Spleen (tissue), 11 donors: ENCODE results near the gene ERICH4. TPM values are rescaled to one million over a fixed set of nuclear protein-coding genes. Genes with fewer than 3 reads are reported as not detected.

Experiments used
- DNase-seq: peaks from one replicate; pipeline ENCODE4 v3.0.0-alpha.2; 2020
- H3K27ac ChIP-seq, 8 donors: fragments of 200-600 bp; sonication (generic) in 7 of 8; 1 replicate in 4 of 8; 2 replicates in 4 of 8; pipeline versions ENCODE4 v1.5.0 to v1.8.0; 2016 to 2021; ENCODE audit warnings: inconsistent platforms in 4 of 8, mild to moderate bottlenecking in 4 of 8, moderate library complexity in 1 of 8
- H3K27me3 ChIP-seq, 7 donors: fragments of 200-600 bp; sonication (generic) in 6 of 7; replicated peaks in 1 of 7; 1 replicate in 4 of 7; 2 replicates in 3 of 7; pipeline versions ENCODE4 v1.5.0 to v1.8.0; 2016 to 2021; ENCODE audit warnings: inconsistent platforms in 3 of 7, mild to moderate bottlenecking in 1 of 7
- H3K36me3 ChIP-seq, 6 donors: fragments of 200-600 bp; sonication (generic) in 5 of 6; 1 replicate in 4 of 6; 2 replicates in 2 of 6; pipeline versions ENCODE4 v1.5.0 to v1.8.0; 2016 to 2021; ENCODE audit warnings: inconsistent platforms in 2 of 6
- H3K4me1 ChIP-seq, 6 donors: fragments of 200-600 bp; sonication (generic) in 5 of 6; 1 replicate in 3 of 6; 2 replicates in 3 of 6; pipeline versions ENCODE4 v1.5.0 to v1.8.0; 2016 to 2021; ENCODE audit warnings: inconsistent platforms in 3 of 6
- H3K4me3 ChIP-seq, 8 donors: fragments of 200-600 bp; sonication (generic) in 7 of 8; 1 replicate in 4 of 8; 2 replicates in 4 of 8; pipeline versions ENCODE4 v1.5.0 to v1.8.0; 2016 to 2021; ENCODE audit warnings: inconsistent platforms in 4 of 8, mild to moderate bottlenecking in 4 of 8, moderate library complexity in 2 of 8
- H3K9me3 ChIP-seq, 8 donors: fragments of 200-600 bp; sonication (generic) in 7 of 8; 1 replicate in 4 of 8; 2 replicates in 4 of 8; pipeline versions ENCODE4 v1.5.0 to v1.8.0; 2016 to 2021; ENCODE audit warnings: inconsistent platforms in 4 of 8
- CTCF ChIP-seq, 11 experiments: fragments of 200-600 bp in 7 of 11; fragments of 450-650 bp in 4 of 11; sonication (generic) in 4 of 11; IDR thresholded peaks in 8 of 11; conservative IDR thresholded peaks in 3 of 11; 1 replicate in 7 of 11; 2 replicates in 4 of 11; pipeline versions ENCODE4 v1.4.0 to v1.8.0; 2016 to 2021; ENCODE audit warnings: antibody characterized with exemption in 11 of 11, inconsistent platforms in 4 of 11, mild to moderate bottlenecking in 1 of 11
- POLR2A ChIP-seq, 3 donors: fragments of 450-650 bp; IDR thresholded peaks; one replicate each; pipeline ENCODE4 v1.5.1; 2017; ENCODE audit warnings: antibody characterized with exemption in 3 of 3, mild to moderate bottlenecking in 1 of 3
- POLR2AphosphoS5 ChIP-seq, 3 donors: sonication (generic); formaldehyde crosslinking; IDR thresholded peaks; one replicate each; pipeline ENCODE4 v1.5.1; 2017; ENCODE audit warnings: antibody characterized with exemption in 3 of 3
- WGBS, 5 donors: extraction: QIAGEN DNeasy Blood & Tissue Kit in 3 of 5; methylation state at CpG; one replicate each; pipeline versions ENCODE4 v1.1.5 to v1.1.7; 2013 to 2018; 5-methylcytosine and 5-hydroxymethylcytosine counted together
- intact Hi-C: fragments of 100-400 bp; cut with DNase I; formaldehyde crosslinking; loops from one replicate; pipeline ENCODE4 v1.15.0; 2023; ENCODE audit warnings: low total_unique reads
- polyA plus RNA-seq, 3 donors: library from polyadenylated mRNA; stranded (reverse); fragments of 200-250 nt; gene quantifications; one replicate each; pipeline ENCODE4 v1.2.1, GENCODE V29; 2013
- total RNA-seq, 7 donors: library from RNA; depleted of rRNA in 3 of 7; stranded (reverse); fragments of >200 nt in 3 of 7; fragmentation: NEBNext Ultra II Directional in 4 of 7; extraction: Animal tissue kit (Norgen Biotek cat#: 25700) in 4 of 7; gene quantifications; one replicate each; pipeline versions ENCODE4 v1.1.0 to v1.2.1, GENCODE V29; 2016 to 2021
- donor health status: healthy with polysubstance abuse.
- donor health status: DM: no; HTN: no; CAD: no; lungs with moderate emphysema.
- donor health status: DM: no; HTN: no; CAD: no.
- donor health status: Bipolar disorder and iron deficiency.
- donor health status: healthy.
- donor health status: DM: no; HTN: no; CAD: no.
- donor health status: DM: yes; HTN: yes; CAD: no.

The ERICH4 gene
- total and polyA plus RNA-seq, 10 donors: 0.65 TPM; not detected in 9

GRCh38 chr19:41425174-41426115 lies 17.5 kb upstream of the ERICH4 start:
- WGBS, 5 donors: 78 to 96% (median 88%) methylated on average over 19 to 28 of the region's 28 CpGs
- H3K4me1 ChIP-seq: peaks cover 15 to 90% (median 44%) of the 10 kb centered on the region in 6 donors

GRCh38 chr19:41426116-41426841 lies 16.7 kb upstream of the ERICH4 start:
- intact Hi-C loops: no loop called here
- Histone ChIP-seq H3K36me3 (peaks cover 0 to 69% (median 49%) of the 10 kb centered on the region in 6 donors), H3K27ac (peak overlapping the region in 7 of 8 donors; percentile 77 to 93 (median 85)), H3K4me3 (peak overlapping the region; percentile 28 to 67 (median 42)), H3K9me3 (no peaks in the 10 kb centered on the region), H3K27me3 (no peaks in the 10 kb centered on the region), H3K4me1 (peaks cover 15 to 86% (median 43%) of the 10 kb centered on the region in 6 donors)
- no peak for DNase-seq
- TF ChIP-seq POLR2AphosphoS5 (IDR thresholded peaks at IDR 0.05): no peak
- TF ChIP-seq POLR2A (IDR thresholded peaks at IDR 0.05): no peak
- no peak for TF ChIP-seq CTCF (IDR thresholded peaks at IDR 0.05 in 8 of 11, conservative IDR thresholded peaks at IDR 0.05 in 3 of 11)
- 79 to 91% (median 85%) methylated on average over 20 to 36 of the region's 36 CpGs for WGBS, 5 donors

More at GRCh38 chr19:41425174-41426115, 17.5 kb upstream of the ERICH4 start:
- Histone ChIP-seq H3K27ac (peak overlapping the region in 6 of 8 donors; percentile 51 to 93 (median 86)), H3K9me3 (no peaks in the 10 kb centered on the region), H3K36me3 (peaks cover 0 to 69% (median 50%) of the 10 kb centered on the region in 6 donors), H3K4me3 (peak overlapping the region in 5 of 8 donors; percentile 33 to 67 (median 46)), H3K27me3 (no peaks in the 10 kb centered on the region)
- DNase-seq: no peak
- intact Hi-C loops: no loop called here
- TF ChIP-seq CTCF (IDR thresholded peaks at IDR 0.05 in 8 of 11, conservative IDR thresholded peaks at IDR 0.05 in 3 of 11): no peak
- peak in 1 of 3 donors; percentile 16 for TF ChIP-seq POLR2AphosphoS5 (IDR thresholded peaks at IDR 0.05)
- TF ChIP-seq POLR2A (IDR thresholded peaks at IDR 0.05): no peak

- 19 to 32% (median 22%) methylated on average over 17 to 19 of the region's 19 CpGs for WGBS, 5 donors
- peak; percentile 94 for DNase-seq
- Histone ChIP-seq H3K4me3 (peak within 1 kb of the TSS; percentile 28 to 67 (median 42)), H3K4me1 (peaks cover 15 to 84% (median 45%) of the 10 kb centered on the region in 6 donors), H3K27ac (peak within 1 kb of the TSS; percentile 48 to 93 (median 84)), H3K27me3 (no peaks in the 10 kb centered on the region), H3K36me3 (peaks cover 0 to 69% (median 55%) of the 10 kb centered on the region in 6 donors), H3K9me3 (no peaks in the 10 kb centered on the region)
- intact Hi-C loops: no loop called here
- TF ChIP-seq POLR2AphosphoS5 (IDR thresholded peaks at IDR 0.05) (peak; percentile 64 to 85 (median 77)), POLR2A (IDR thresholded peaks at IDR 0.05) (no peak)
Observed at GRCh38 chr19:41426952-41427646, 15.9 kb upstream of the ERICH4 start, which contains the start of gene B3GNT8. TSS of gene B3GNT8 (minus strand) at chr19:41427374. CDS start at chr19:41426778, 596 bp downstream.
